T-cell (primary cell): ENCODE results near the gene MED12L. TPM values are rescaled to one million over a fixed set of nuclear protein-coding genes. Genes with fewer than 3 reads are reported as not detected.

ENCODE experiments used
- ATAC-seq, 4 experiments: fragments of 200-7000 bp in 3 of 4; fragments of 150-1000 bp in 1 of 4; cut with Tn5 transposase; replicated peaks in 1 of 4; 1 replicate in 3 of 4; 2 replicates in 1 of 4; pipeline ENCODE4 v1.10.0; 2021; ENCODE audit warnings: moderate library complexity in 3 of 4, mild to moderate bottlenecking in 2 of 4, moderate number of reproducible peaks in 1 of 4
- CTCF ChIA-PET, 2 donors: fragments of 300-600 bp; sonication (Branson Sonifier 250); formaldehyde crosslinking; loops; one replicate each; lab custom pipeline; 2022; ENCODE audit warnings: antibody characterized with exemption in 2 of 2; lab: Charles Lee
- POLR2A ChIA-PET, 2 donors: fragments of 300-600 bp; sonication (Branson Sonifier 250); formaldehyde crosslinking; loops; one replicate each; lab custom pipeline; 2022; ENCODE audit warnings: antibody characterized with exemption in 2 of 2; lab: Charles Lee
- DNase-seq, 35 experiments: peaks; one replicate each; pipeline versions ENCODE4 v3.0.0 to v3.0.0-alpha.2; 2013 to 2023
- H3K27ac ChIP-seq: one replicate; pipeline ENCODE4 v1.5.1; 2013; ENCODE audit warnings: low read length
- H3K27me3 ChIP-seq, 2 experiments: replicated peaks in 1 of 2; 1 replicate in 1 of 2; 2 replicates in 1 of 2; pipeline versions ENCODE4 v1.6.1 to v1.7.0; 2013; ENCODE audit warnings: low read length in 1 of 2, mixed read lengths in 1 of 2; ENCODE audit not compliant: control insufficient read depth in 2 of 2, insufficient read depth in 2 of 2; ENCODE audit errors: extremely low read depth in 1 of 2
- H3K36me3 ChIP-seq, 2 donors: 1 replicate in 1 of 2; 2 replicates in 1 of 2; pipeline versions ENCODE4 v1.6.1 to v1.7.0; 2013; ENCODE audit warnings: low read length in 1 of 2; ENCODE audit not compliant: control insufficient read depth in 2 of 2, insufficient read depth in 1 of 2; ENCODE audit errors: extremely low read depth in 1 of 2
- H3K4me1 ChIP-seq, 2 experiments: 1 replicate in 1 of 2; 2 replicates in 1 of 2; pipeline versions ENCODE4 v1.6.1 to v1.7.0; 2013; ENCODE audit warnings: low read length in 2 of 2, mixed read lengths in 1 of 2; ENCODE audit not compliant: insufficient read depth in 2 of 2, control insufficient read depth in 1 of 2; ENCODE audit errors: extremely low read depth in 1 of 2
- H3K4me3 ChIP-seq, 2 donors: 1 replicate in 1 of 2; 2 replicates in 1 of 2; pipeline versions ENCODE4 v1.5.1 to v1.7.0; 2013; ENCODE audit warnings: mild to moderate bottlenecking in 2 of 2, low read length in 1 of 2, moderate library complexity in 1 of 2; ENCODE audit not compliant: control insufficient read depth in 1 of 2; ENCODE audit errors: extremely low read depth in 1 of 2
- H3K9me3 ChIP-seq: 2 replicates; pipeline ENCODE4 v1.7.0; 2013
- H3K27ac Mint-ChIP-seq, 2 donors: one replicate each; pipeline ENCODE4 v1.8.0; 2020 to 2021; ENCODE audit warnings: mild to moderate bottlenecking in 2 of 2, mixed read lengths in 2 of 2
- H3K27me3 Mint-ChIP-seq, 2 donors: one replicate each; pipeline ENCODE4 v1.8.0; 2021 to 2022; ENCODE audit warnings: mixed read lengths in 2 of 2
- H3K36me3 Mint-ChIP-seq: one replicate; pipeline ENCODE4 v1.8.0; 2021; ENCODE audit warnings: mixed read lengths
- H3K4me1 Mint-ChIP-seq, 3 donors: one replicate each; pipeline ENCODE4 v1.8.0; 2020 to 2022; ENCODE audit warnings: mixed read lengths in 3 of 3, mild to moderate bottlenecking in 1 of 3
- H3K4me3 Mint-ChIP-seq, 3 donors: one replicate each; pipeline ENCODE4 v1.8.0; 2020 to 2022; ENCODE audit warnings: mild to moderate bottlenecking in 3 of 3, mixed read lengths in 3 of 3, moderate library complexity in 3 of 3
- H3K9me3 Mint-ChIP-seq, 3 donors: one replicate each; pipeline ENCODE4 v1.8.0; 2020 to 2022; ENCODE audit warnings: mixed read lengths in 3 of 3
- WGBS: methylation state at CpG from one replicate; pipeline ENCODE4 v1.1.5; 2013; ENCODE audit warnings: missing lambda C conversion rate; ENCODE audit not compliant: insufficient coverage; 5-methylcytosine and 5-hydroxymethylcytosine counted together
- total RNA-seq, 35 experiments: library from RNA in 6 of 35; stranded (reverse) in 6 of 35; fragments of 120-200 nt in 1 of 35; gene quantifications; one replicate each; pipeline versions ENCODE4 v1.2.1 to v1.2.4 and lab custom pipeline; 2013 to 2026

MED12L gene
- total RNA-seq, 5 donors from 2014 or later (not counting 1 experiment from before 2014, with no cell fraction given) = 0.55 to 2.1 (median 0.66) TPM

DNA sequence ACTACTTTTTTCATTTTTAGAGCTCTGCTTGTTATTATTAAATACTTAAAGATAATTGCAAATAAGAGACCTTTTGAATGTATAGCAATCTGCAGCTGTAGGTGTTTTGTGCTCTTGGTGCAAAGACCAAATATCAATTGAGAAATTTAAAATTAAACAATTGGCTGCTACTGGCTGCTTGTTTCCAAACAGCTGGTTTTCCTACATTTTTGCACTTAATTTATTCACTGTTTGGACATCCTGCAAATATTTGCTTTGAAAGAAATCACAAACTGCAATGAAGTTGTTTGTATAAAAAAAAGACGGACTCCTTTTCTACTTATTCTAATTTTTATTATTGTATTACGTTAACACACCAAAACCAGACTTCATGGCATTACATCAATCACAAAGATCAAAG, 35.6 kb downstream of the MED12L start:
- ATAC-seq = no peak
- H3K9me3 Mint-ChIP-seq = no peaks in the 10 kb centered on the region
- POLR2A ChIA-PET = interaction anchor here in 1 of 2 donors (0.5 kb wide), 1 partner anchor 306 kb away, joined by 3 read pairs; no protein-coding TSS in a partner anchor
- no peaks in the 10 kb centered on the region for H3K4me1 Mint-ChIP-seq
- H3K4me3 ChIP-seq = no peak overlapping the region
- WGBS = no CpG with 5 or more reads among the region's 2 CpGs
- H3K36me3 ChIP-seq = no peaks in the 10 kb centered on the region
- H3K27me3 Mint-ChIP-seq = peaks cover 2 to 3% of the 10 kb centered on the region in 2 donors
- H3K4me3 Mint-ChIP-seq = no peak overlapping the region
- no peaks in the 10 kb centered on the region for H3K36me3 Mint-ChIP-seq
- peaks cover 0 to 3% of the 10 kb centered on the region in 2 experiments for H3K27me3 ChIP-seq
- no peaks in the 10 kb centered on the region for H3K9me3 ChIP-seq
- CTCF ChIA-PET = no interaction called here
- no peak overlapping the region for H3K27ac ChIP-seq
- no peak overlapping the region for H3K27ac Mint-ChIP-seq
- no peak for DNase-seq
- no peaks in the 10 kb centered on the region for H3K4me1 ChIP-seq

DNA sequence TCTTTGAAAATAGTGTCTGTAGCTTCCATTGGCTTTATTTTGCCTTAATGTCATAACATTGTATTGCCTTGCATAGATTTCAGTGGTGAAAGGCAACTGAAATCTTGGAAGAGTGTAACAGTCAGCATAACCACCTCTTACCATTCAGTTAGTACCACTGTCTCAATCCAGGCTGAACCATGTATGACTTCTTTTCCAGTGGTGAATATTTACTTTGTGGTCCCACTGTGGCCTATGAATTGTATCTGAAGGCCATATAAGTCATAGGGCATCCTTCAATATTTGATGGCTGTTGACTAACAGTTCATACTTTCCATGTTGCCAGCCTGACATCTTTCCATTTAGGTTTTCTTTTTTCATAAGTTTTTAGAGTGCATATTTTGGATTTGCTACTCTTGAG, 38.4 kb downstream of the MED12L start:
- Histone ChIP-seq H3K27ac (no peak overlapping the region), H3K36me3 (no peaks in the 10 kb centered on the region), H3K27me3 (no peaks in the 10 kb centered on the region), H3K4me1 (no peaks in the 10 kb centered on the region), H3K4me3 (no peak overlapping the region), H3K9me3 (no peaks in the 10 kb centered on the region)
- DNase-seq (no peak), ATAC-seq (no peak)
- Mint-ChIP-seq H3K9me3 (no peaks in the 10 kb centered on the region), H3K27me3 (no peaks in the 10 kb centered on the region), H3K36me3 (no peaks in the 10 kb centered on the region), H3K27ac (no peak overlapping the region), H3K4me1 (no peaks in the 10 kb centered on the region), H3K4me3 (no peak overlapping the region)
- ChIA-PET POLR2A (no interaction called here), CTCF (interaction anchor here in 1 of 2 donors (0.9 kb wide), 1 partner anchor 19 kb away, joined by 3 read pairs; no protein-coding TSS in a partner anchor)

DNA sequence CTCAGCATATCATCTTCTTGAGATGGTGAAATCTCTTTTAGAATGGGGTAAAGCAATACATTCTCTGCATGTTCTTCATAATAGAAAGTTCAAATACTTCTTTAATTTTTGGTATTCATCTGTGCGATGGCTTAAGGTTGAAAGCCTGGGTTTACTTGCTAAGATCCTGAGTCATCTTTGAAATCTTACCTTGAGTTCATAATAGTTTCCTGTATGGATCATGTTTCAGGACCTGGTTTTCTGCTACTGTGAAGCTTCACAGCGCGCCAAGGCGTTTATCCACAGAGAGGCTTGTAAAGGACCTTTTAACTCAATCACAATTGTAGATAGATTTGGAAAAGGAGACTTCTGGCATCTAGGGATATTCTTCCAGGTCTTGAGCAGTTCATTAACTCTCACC, 39.0 kb downstream of the MED12L start:
- POLR2A ChIA-PET = no interaction called here
- Mint-ChIP-seq H3K9me3 (no peaks in the 10 kb centered on the region), H3K4me1 (no peaks in the 10 kb centered on the region), H3K27ac (no peak overlapping the region), H3K36me3 (no peaks in the 10 kb centered on the region), H3K27me3 (no peaks in the 10 kb centered on the region), H3K4me3 (no peak overlapping the region)
- WGBS = no CpG with 5 or more reads among the region's 4 CpGs
- Histone ChIP-seq H3K36me3 (no peaks in the 10 kb centered on the region), H3K9me3 (no peaks in the 10 kb centered on the region), H3K4me3 (no peak overlapping the region), H3K27ac (no peak overlapping the region), H3K4me1 (no peaks in the 10 kb centered on the region), H3K27me3 (no peaks in the 10 kb centered on the region)
- CTCF ChIA-PET = no interaction called here
- no peak for DNase-seq
- no peak for ATAC-seq

DNA sequence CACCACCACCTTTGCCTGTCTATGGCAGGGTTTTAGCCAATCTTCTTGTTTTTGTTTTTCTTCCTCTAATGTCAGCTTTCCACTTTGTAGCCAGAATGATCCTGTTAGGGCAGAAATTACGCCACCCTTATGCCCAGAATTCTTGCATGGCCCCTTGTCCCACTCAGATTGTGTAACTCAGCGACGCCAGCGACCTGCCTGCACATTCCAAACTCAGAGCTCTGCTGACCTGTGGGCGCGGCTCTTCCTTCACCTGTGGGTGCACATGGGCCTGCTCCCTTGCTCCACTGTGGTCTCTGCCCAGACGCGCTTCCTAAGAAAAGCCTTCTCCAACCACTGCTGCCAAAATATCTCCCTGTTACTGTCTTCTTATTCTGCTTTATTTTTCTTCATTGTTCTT, 45.0 kb downstream of the MED12L start:
- Histone ChIP-seq H3K27me3 (no peaks in the 10 kb centered on the region), H3K9me3 (no peaks in the 10 kb centered on the region), H3K4me1 (peaks cover 0 to 2% of the 10 kb centered on the region in 2 experiments), H3K36me3 (no peaks in the 10 kb centered on the region), H3K27ac (no peak overlapping the region), H3K4me3 (no peak overlapping the region)
- POLR2A ChIA-PET = no interaction called here
- peaks cover 11 to 14% (median 14%) of the 10 kb centered on the region in 3 donors for H3K4me1 Mint-ChIP-seq
- WGBS = 91% methylated on average over 6 of the region's 8 CpGs
- H3K36me3 Mint-ChIP-seq = no peaks in the 10 kb centered on the region
- no peak overlapping the region for H3K27ac Mint-ChIP-seq
- no peaks in the 10 kb centered on the region for H3K9me3 Mint-ChIP-seq
- H3K4me3 Mint-ChIP-seq = no peak overlapping the region
- ATAC-seq (no peak), DNase-seq (no peak)
- CTCF ChIA-PET = no interaction called here
- H3K27me3 Mint-ChIP-seq = peaks cover 0 to 8% of the 10 kb centered on the region in 2 donors

DNA sequence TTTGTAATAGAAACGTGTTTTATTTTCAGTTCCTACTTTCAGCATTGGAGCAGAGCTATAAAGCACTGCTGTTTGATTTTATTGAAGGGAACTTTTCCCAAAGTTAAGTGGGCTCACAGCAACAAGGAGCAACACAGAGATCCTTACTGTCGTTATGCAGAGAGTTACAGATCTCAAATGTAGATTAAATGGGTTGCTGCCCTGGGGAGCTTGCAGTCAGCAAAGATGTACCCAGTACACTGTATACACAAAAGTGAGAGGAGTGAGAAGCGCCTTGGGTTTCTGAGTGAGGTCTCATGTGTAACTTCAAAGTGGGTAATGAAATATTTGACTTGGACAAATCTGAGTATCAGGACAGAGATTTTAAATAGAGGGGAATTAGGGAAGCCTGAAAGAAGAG, 47.7 kb downstream of the MED12L start:
- POLR2A ChIA-PET = interaction anchor here in 1 of 2 donors (0.7 kb wide), 1 partner anchor 168 kb away, joined by 6 read pairs; no protein-coding TSS in a partner anchor
- 44% methylated on average over 3 of the region's 3 CpGs for WGBS

DNA sequence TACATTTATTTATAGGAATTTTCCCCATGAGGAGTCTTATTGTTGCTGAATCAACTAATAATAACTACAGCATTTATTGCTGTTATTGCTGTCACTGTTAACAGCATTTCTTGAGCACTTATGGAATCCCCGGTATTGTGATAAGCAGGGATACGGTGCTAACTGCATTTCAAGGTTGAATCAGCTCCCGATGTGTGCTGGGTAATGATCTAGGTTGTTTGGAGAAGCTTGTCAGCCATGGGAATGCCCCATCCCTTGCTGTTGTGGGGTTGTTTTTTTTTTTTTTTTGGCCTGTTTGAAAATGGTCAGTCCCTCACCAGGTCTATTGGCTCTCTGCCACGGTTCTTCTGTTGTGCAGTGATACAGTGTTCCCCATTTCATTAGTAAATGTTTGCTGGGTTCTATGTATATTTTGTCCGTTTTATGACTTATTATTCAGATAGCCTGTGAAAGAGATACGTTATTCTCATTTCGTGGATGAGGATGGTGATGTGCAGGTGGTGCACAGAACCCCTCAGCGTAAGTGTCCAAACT, 48.5 kb downstream of the MED12L start:
- H3K4me3 Mint-ChIP-seq = no peak overlapping the region
- no peak for DNase-seq

More for the DNA sequence above, 47.7 kb downstream of the MED12L start:
- Mint-ChIP-seq H3K36me3 (no peaks in the 10 kb centered on the region), H3K4me1 (peaks cover 22 to 29% (median 27%) of the 10 kb centered on the region in 3 donors), H3K4me3 (no peak overlapping the region), H3K9me3 (no peaks in the 10 kb centered on the region), H3K27me3 (peaks cover 0 to 8% of the 10 kb centered on the region in 2 donors), H3K27ac (no peak overlapping the region)
- CTCF ChIA-PET = interaction anchor here (0.7 to 1.6 kb wide), 3 partner anchors 9 to 116 kb away, joined by 3 to 4 read pairs (median 3); no protein-coding TSS in a partner anchor
- Histone ChIP-seq H3K36me3 (no peaks in the 10 kb centered on the region), H3K4me1 (peaks cover 9 to 11% of the 10 kb centered on the region in 2 experiments), H3K4me3 (no peak overlapping the region), H3K9me3 (no peaks in the 10 kb centered on the region), H3K27ac (no peak overlapping the region), H3K27me3 (no peaks in the 10 kb centered on the region)
- DNase-seq (no peak), ATAC-seq (no peak)

More for the DNA sequence above, 48.5 kb downstream of the MED12L start:
- Histone ChIP-seq H3K36me3 (no peaks in the 10 kb centered on the region), H3K27me3 (no peaks in the 10 kb centered on the region), H3K9me3 (no peaks in the 10 kb centered on the region), H3K27ac (no peak overlapping the region), H3K4me1 (peaks cover 9 to 11% of the 10 kb centered on the region in 2 experiments), H3K4me3 (no peak overlapping the region)
- peaks cover 22 to 29% (median 27%) of the 10 kb centered on the region in 3 donors for H3K4me1 Mint-ChIP-seq
- WGBS = 86% methylated on average over 7 of the region's 8 CpGs
- peak overlapping the region in 1 of 2 donors; percentile 37 for H3K27ac Mint-ChIP-seq
- H3K9me3 Mint-ChIP-seq = no peaks in the 10 kb centered on the region
- no peak for ATAC-seq
- POLR2A ChIA-PET = interaction anchor here in 1 of 2 donors (0.6 to 0.7 kb wide), 2 partner anchors 99 to 168 kb away, joined by 4 to 6 read pairs; no protein-coding TSS in a partner anchor
- CTCF ChIA-PET = interaction anchor here (0.7 to 1.6 kb wide), 4 partner anchors 8 to 272 kb away, joined by 3 to 4 read pairs (median 3); no protein-coding TSS in a partner anchor
- no peaks in the 10 kb centered on the region for H3K36me3 Mint-ChIP-seq
- peaks cover 0 to 8% of the 10 kb centered on the region in 2 donors for H3K27me3 Mint-ChIP-seq
